Skeletal muscle satellite cell (primary cell): ENCODE measurements around the gene METTL15.
"Not testable (repeated sequence)": the region's sequence is repeated elsewhere in the genome, so short reads cannot be mapped to it uniquely, and the experiment has no call there.

Experiments used
- H3K27me3 ChIP-seq: 2 replicates; pipeline ENCODE4 v1.7.0; 2013; ENCODE audit warnings: low read length; ENCODE audit not compliant: control insufficient read depth, insufficient read depth
- H3K36me3 ChIP-seq: 2 replicates; pipeline ENCODE4 v1.7.0; 2013; ENCODE audit warnings: mild to moderate bottlenecking, control low read depth, low read length; ENCODE audit not compliant: insufficient read depth
- H3K4me1 ChIP-seq: 2 replicates; pipeline ENCODE4 v1.7.0; 2013; ENCODE audit warnings: low read length; ENCODE audit not compliant: control insufficient read depth, insufficient read depth
- H3K4me2 ChIP-seq: 2 replicates; pipeline ENCODE4 v1.7.0; 2013; ENCODE audit warnings: mild to moderate bottlenecking, low read length
- H3K4me3 ChIP-seq: 2 replicates; pipeline ENCODE4 v1.7.0; 2013; ENCODE audit warnings: low read length
- H3K9ac ChIP-seq: 2 replicates; pipeline ENCODE4 v1.7.0; 2013; ENCODE audit warnings: mild to moderate bottlenecking, low read depth, low read length, moderate library complexity
- H3K9me3 ChIP-seq: replicated peaks from 2 replicates; pipeline ENCODE4 v1.7.0; 2013; ENCODE audit warnings: mild to moderate bottlenecking, control low read depth, low read length

Gene METTL15

DNA sequence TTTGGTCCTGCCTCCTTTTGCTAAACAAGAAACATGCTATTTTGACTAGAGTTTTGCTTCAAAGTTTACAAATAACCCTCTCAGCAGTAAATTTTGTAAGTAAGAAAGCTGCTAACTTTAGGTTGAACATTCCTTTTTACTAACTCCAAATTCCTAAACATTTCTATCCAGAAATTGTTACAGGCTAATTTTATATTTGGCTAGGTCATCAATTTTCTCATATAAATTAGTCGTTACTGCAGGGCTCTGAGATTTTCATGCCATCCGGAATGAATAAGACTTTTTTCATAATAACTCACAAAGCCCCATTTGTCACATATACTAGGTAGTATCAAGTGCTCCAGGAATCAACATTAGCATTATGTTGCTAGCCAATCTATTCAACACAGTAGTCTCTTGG lies 143.1 kb downstream of the METTL15 start:
- Histone ChIP-seq H3K4me3 (no peak overlapping the region), H3K36me3 (peaks cover 5% of the 10 kb centered on the region), H3K4me2 (no peak overlapping the region), H3K9me3 (no peaks in the 10 kb centered on the region), H3K27me3 (no peaks in the 10 kb centered on the region), H3K9ac (no peak overlapping the region), H3K4me1 (no peaks in the 10 kb centered on the region)

GRCh38 chr11:28257761-28258160 lies 149.6 kb downstream of the METTL15 start:
- peaks cover 3% of the 10 kb centered on the region for H3K36me3 ChIP-seq
- no peak overlapping the region for H3K4me2 ChIP-seq
- no peaks in the 10 kb centered on the region for H3K4me1 ChIP-seq
- no peaks in the 10 kb centered on the region for H3K27me3 ChIP-seq
- H3K9me3 ChIP-seq = no peaks in the 10 kb centered on the region
- H3K9ac ChIP-seq = no peak overlapping the region
- H3K4me3 ChIP-seq = no peak overlapping the region

- Histone ChIP-seq H3K4me1 (no peaks in the 10 kb centered on the region), H3K4me3 (no peak overlapping the region), H3K9ac (no peak overlapping the region), H3K4me2 (no peak overlapping the region), H3K27me3 (no peaks in the 10 kb centered on the region), H3K9me3 (no peaks in the 10 kb centered on the region), H3K36me3 (peaks cover 3% of the 10 kb centered on the region)
These were observed 151.1 kb downstream of the METTL15 start for GRCh38 chr11:28259177-28259843.

GRCh38 chr11:28268925-28269324 lies 160.7 kb downstream of the METTL15 start:
- Histone ChIP-seq H3K36me3 (no peaks in the 10 kb centered on the region), H3K4me1 (no peaks in the 10 kb centered on the region), H3K4me3 (no peak overlapping the region), H3K9me3 (no peaks in the 10 kb centered on the region), H3K27me3 (no peaks in the 10 kb centered on the region), H3K4me2 (no peak overlapping the region), H3K9ac (no peak overlapping the region)

DNA sequence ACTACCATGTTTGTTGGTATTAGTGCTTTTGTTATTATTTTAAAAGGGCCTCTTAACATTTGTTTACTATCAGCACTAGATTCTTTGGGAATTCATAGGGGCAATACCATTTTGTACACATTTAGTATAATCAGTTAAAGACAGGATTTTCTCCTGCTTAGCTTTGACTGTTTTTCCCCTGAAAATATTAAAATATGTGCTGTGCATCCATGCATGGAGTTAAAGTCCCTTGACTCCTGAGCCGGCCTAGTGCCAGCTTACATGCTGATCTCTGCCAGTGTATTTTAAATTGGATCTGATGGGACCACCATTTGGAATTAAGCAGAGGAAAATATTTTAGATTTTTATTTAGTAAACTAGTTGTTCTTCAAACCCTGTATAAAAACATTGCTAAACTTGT lies 161.4 kb downstream of the METTL15 start:
- Histone ChIP-seq H3K9ac (no peak overlapping the region), H3K4me2 (no peak overlapping the region), H3K9me3 (no peaks in the 10 kb centered on the region), H3K27me3 (no peaks in the 10 kb centered on the region), H3K4me1 (no peaks in the 10 kb centered on the region), H3K4me3 (no peak overlapping the region), H3K36me3 (no peaks in the 10 kb centered on the region)

GRCh38 chr11:28272247-28272646 lies 164.1 kb downstream of the METTL15 start:
- H3K4me3 ChIP-seq, H3K4me2 ChIP-seq: not testable (repeated sequence)

GRCh38 chr11:28274216-28274615 lies 166.0 kb downstream of the METTL15 start:
- no peaks in the 10 kb centered on the region for H3K27me3 ChIP-seq
- no peak overlapping the region for H3K4me3 ChIP-seq
- no peaks in the 10 kb centered on the region for H3K4me1 ChIP-seq
- H3K36me3 ChIP-seq = no peaks in the 10 kb centered on the region
- no peak overlapping the region for H3K9ac ChIP-seq
- H3K4me2 ChIP-seq = no peak overlapping the region
- no peaks in the 10 kb centered on the region for H3K9me3 ChIP-seq

More at GRCh38 chr11:28272247-28272646, 164.1 kb downstream of the METTL15 start:
- not testable (repeated sequence) for H3K9ac ChIP-seq, H3K36me3 ChIP-seq, H3K4me1 ChIP-seq, H3K27me3 ChIP-seq, H3K9me3 ChIP-seq

DNA sequence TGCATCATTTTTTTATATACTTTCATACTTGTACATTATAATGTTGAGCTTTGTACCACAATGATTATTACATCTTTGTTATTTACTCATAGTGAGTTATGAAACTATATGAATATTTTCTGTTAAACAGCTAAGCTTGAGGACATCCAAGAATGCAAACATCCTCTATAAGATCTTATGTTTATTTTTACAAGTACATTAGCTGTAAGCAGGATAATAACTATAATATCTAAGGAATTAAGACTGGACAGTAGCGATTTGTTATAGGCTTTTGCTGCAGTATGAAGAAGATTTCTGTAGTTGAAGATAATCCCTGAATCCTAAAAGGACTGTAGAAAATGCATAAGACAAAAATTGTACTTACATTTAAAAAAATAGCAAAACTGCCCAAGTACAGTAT lies 176.0 kb downstream of the METTL15 start:
- no peak overlapping the region for H3K4me2 ChIP-seq
- H3K36me3 ChIP-seq = no peaks in the 10 kb centered on the region
- H3K4me3 ChIP-seq = no peak overlapping the region
- H3K27me3 ChIP-seq = no peaks in the 10 kb centered on the region
- no peak overlapping the region for H3K9ac ChIP-seq
- no peaks in the 10 kb centered on the region for H3K9me3 ChIP-seq
- H3K4me1 ChIP-seq = no peaks in the 10 kb centered on the region

GRCh38 chr11:28289444-28289843 lies 181.3 kb downstream of the METTL15 start:
- H3K4me2 ChIP-seq = no peak overlapping the region
- H3K27me3 ChIP-seq = no peaks in the 10 kb centered on the region
- no peak overlapping the region for H3K9ac ChIP-seq
- H3K4me1 ChIP-seq = no peaks in the 10 kb centered on the region
- no peak overlapping the region for H3K4me3 ChIP-seq
- peaks cover 3% of the 10 kb centered on the region for H3K36me3 ChIP-seq
- no peaks in the 10 kb centered on the region for H3K9me3 ChIP-seq

- not testable (repeated sequence) for H3K9me3 ChIP-seq, H3K4me3 ChIP-seq, H3K36me3 ChIP-seq, H3K27me3 ChIP-seq, H3K4me1 ChIP-seq, H3K9ac ChIP-seq, H3K4me2 ChIP-seq
These were observed 182.8 kb downstream of the METTL15 start for GRCh38 chr11:28290995-28291394.

DNA sequence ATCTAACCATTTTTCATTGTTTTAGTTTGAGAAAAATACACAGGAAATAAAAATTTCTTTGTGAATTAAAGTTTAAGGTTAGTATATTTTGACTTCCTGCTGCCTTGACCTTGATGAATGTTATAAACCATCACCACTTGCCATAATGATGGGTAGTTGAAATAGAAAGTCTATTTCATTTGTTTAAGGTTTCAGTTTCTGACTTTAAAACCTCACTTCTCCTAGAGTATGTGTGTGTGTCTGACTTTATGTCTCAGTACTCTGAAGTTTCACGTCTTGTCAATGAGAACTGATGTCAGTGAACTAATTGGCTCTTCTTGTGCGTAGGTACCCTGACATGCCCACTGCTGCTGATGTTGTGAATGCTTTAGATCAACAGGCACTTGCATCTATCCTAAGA lies 188.2 kb downstream of the METTL15 start:
- H3K36me3 ChIP-seq = peaks cover 20% of the 10 kb centered on the region
- no peak overlapping the region for H3K9ac ChIP-seq
- no peaks in the 10 kb centered on the region for H3K27me3 ChIP-seq
- no peak overlapping the region for H3K4me3 ChIP-seq
- no peaks in the 10 kb centered on the region for H3K9me3 ChIP-seq
- no peak overlapping the region for H3K4me2 ChIP-seq
- no peaks in the 10 kb centered on the region for H3K4me1 ChIP-seq

GRCh38 chr11:28298209-28298608 lies 190.0 kb downstream of the METTL15 start:
- Histone ChIP-seq H3K36me3 (peaks cover 20% of the 10 kb centered on the region), H3K9ac (no peak overlapping the region), H3K4me2 (no peak overlapping the region), H3K4me1 (no peaks in the 10 kb centered on the region), H3K4me3 (no peak overlapping the region), H3K27me3 (no peaks in the 10 kb centered on the region), H3K9me3 (no peaks in the 10 kb centered on the region)
